BE2C (cell line): Measurements from ENCODE around the gene KLF12.

ENCODE experiments used
- DNase-seq: peaks from one replicate; pipeline ENCODE4 v3.0.0-alpha.2; 2020
- H3K27me3 ChIP-seq: fragments of 250-450 bp; sonication (Bioruptor Pico); 2 replicates; pipeline ENCODE4 v1.5.1; 2020; ENCODE audit warnings: mild to moderate bottlenecking
- H3K36me3 ChIP-seq: fragments of 250-450 bp; sonication (Bioruptor Pico); 2 replicates; pipeline ENCODE4 v1.5.1; 2020; ENCODE audit warnings: mild to moderate bottlenecking
- H3K4me1 ChIP-seq: fragments of 250-450 bp; sonication (Bioruptor Pico); 2 replicates; pipeline ENCODE4 v1.5.1; 2020
- H3K4me3 ChIP-seq: 2 replicates; pipeline ENCODE4 v1.5.1; 2011; ENCODE audit warnings: low read depth, low read length
- H3K9me3 ChIP-seq: fragments of 250-450 bp; sonication (Bioruptor Pico); 2 replicates; pipeline ENCODE4 v1.5.1; 2020
- CTCF ChIP-seq: IDR thresholded peaks from 2 replicates; pipeline ENCODE4 v1.5.1; 2012; ENCODE audit warnings: mild to moderate bottlenecking, low read depth, low read length

The KLF12 gene

GRCh38 chr13:74168263-74168675 is 34.1 kb upstream of the KLF12 start:
- Histone ChIP-seq H3K36me3 (no peaks in the 10 kb centered on the region), H3K4me1 (no peaks in the 10 kb centered on the region; the same call in 1 of the 2 replicates), H3K27me3 (no peaks in the 10 kb centered on the region), H3K4me3 (no peak overlapping the region), H3K9me3 (no peaks in the 10 kb centered on the region)
- no peak for DNase-seq
- no peak for TF ChIP-seq CTCF

GRCh38 chr13:74166261-74167004 is 32.2 kb upstream of the KLF12 start:
- no peaks in the 10 kb centered on the region; the same call in 1 of the 2 replicates for H3K4me1 ChIP-seq
- H3K36me3 ChIP-seq: no peaks in the 10 kb centered on the region
- DNase-seq: no peak
- no peak for TF ChIP-seq CTCF
- no peak overlapping the region for H3K4me3 ChIP-seq
- no peaks in the 10 kb centered on the region for H3K27me3 ChIP-seq
- no peaks in the 10 kb centered on the region for H3K9me3 ChIP-seq

GRCh38 chr13:74162782-74163181 is 28.6 kb upstream of the KLF12 start:
- Histone ChIP-seq H3K4me3 (no peak overlapping the region), H3K36me3 (no peaks in the 10 kb centered on the region), H3K4me1 (no peaks in the 10 kb centered on the region), H3K27me3 (no peaks in the 10 kb centered on the region), H3K9me3 (no peaks in the 10 kb centered on the region)
- no peak for DNase-seq
- TF ChIP-seq CTCF: no peak

GRCh38 chr13:74162135-74162534 is 27.9 kb upstream of the KLF12 start:
- TF ChIP-seq CTCF: no peak
- H3K4me3 ChIP-seq: no peak overlapping the region
- no peaks in the 10 kb centered on the region for H3K4me1 ChIP-seq

GRCh38 chr13:74158571-74159352 is 24.6 kb upstream of the KLF12 start:
- Histone ChIP-seq H3K4me1 (no peaks in the 10 kb centered on the region), H3K9me3 (no peaks in the 10 kb centered on the region), H3K36me3 (no peaks in the 10 kb centered on the region), H3K4me3 (no peak overlapping the region), H3K27me3 (no peaks in the 10 kb centered on the region)
- no peak for DNase-seq
- no peak for TF ChIP-seq CTCF

More at GRCh38 chr13:74162135-74162534, 27.9 kb upstream of the KLF12 start:
- DNase-seq: no peak
- H3K27me3 ChIP-seq: no peaks in the 10 kb centered on the region
- H3K9me3 ChIP-seq: no peaks in the 10 kb centered on the region
- H3K36me3 ChIP-seq: no peaks in the 10 kb centered on the region

GRCh38 chr13:74158028-74158427 is 23.8 kb upstream of the KLF12 start:
- DNase-seq: no peak
- no peak overlapping the region for H3K4me3 ChIP-seq
- no peak for TF ChIP-seq CTCF
- no peaks in the 10 kb centered on the region for H3K27me3 ChIP-seq
- H3K36me3 ChIP-seq: no peaks in the 10 kb centered on the region
- H3K9me3 ChIP-seq: no peaks in the 10 kb centered on the region
- H3K4me1 ChIP-seq: no peaks in the 10 kb centered on the region
